ENCODE results near the gene RO60. TPM values are rescaled to one million over a fixed set of nuclear protein-coding genes. Genes with fewer than 3 reads are reported as not detected.

Gene RO60
- 158 and 200 TPM in 2 replicates for total RNA-seq (ENCODE audit: low replicate concordance)

DNA sequence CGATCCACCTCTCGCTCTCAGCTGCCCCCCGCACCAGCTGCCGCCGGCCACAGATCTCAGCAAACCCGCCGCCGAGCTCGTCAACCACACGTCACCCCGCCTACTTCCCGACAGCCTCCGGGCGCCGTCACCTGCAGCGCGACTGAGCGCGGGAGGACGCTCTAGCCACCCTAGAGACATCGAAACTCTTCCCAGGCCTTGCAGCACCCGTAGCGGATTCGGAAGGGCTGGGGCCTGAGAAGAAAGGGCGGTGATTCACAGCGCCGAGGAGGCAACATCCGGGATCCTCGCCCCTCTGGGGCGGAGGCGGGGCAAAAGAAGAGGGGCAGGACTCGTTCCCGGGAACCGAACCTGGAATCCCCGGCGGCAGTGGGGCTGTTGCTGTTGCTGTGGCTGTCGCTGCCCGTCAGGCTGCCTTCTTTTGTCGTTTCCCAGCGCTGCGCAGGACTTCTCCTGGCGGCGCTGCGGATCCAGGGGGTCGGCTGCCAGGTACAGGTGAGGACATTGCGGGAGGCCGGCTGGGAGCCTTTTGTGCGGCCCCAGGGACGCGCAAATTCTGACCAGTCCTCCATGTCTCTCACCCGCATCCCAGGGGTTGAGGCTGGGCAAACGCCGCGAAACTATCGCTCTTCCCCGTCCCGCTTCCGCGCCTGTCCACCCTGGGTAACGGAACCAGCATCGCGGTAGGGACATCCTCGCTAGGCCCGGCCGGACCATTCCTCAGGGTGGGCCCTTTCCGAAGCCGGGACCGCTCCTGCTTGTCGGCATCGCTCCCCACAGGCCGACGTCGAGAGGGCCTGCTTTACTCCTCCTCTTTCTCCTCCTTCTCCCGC, at the start of gene RO60, which contains the start of gene UCHL5:
Gene RO60, plus strand, starts transcription at position 331 of the 833 bp plus-strand sequence. CDS start 9,443 bp downstream, outside the sequence.
Gene UCHL5, minus strand, starts transcription at position 79 of the 833 bp plus-strand sequence. CDS start 100 bp downstream, outside the sequence.
- Mint-ChIP-seq H3K27me3 (ENCODE audit: insufficient read depth, low read depth) (peaks cover 6% of the 10 kb centered on the region), H3K4me3 (peak within 1 kb of the TSS; percentile 99), H3K27ac (peak within 1 kb of the TSS; percentile 99), H3K9me3 (peaks cover 8% of the 10 kb centered on the region), H3K4me1 (peaks cover 23% of the 10 kb centered on the region), H3K36me3 (peaks cover 18% of the 10 kb centered on the region)
- Histone ChIP-seq H3K9me3 (ENCODE audit: low read depth) (no peaks in the 10 kb centered on the region), H3K4me1 (peaks cover 10% of the 10 kb centered on the region), H3F3A (ENCODE audit: low read depth) (peaks cover 13% of the 10 kb centered on the region), H3K27ac (peak within 1 kb of the TSS; percentile 96), H3K36me3 (no peaks in the 10 kb centered on the region), H4K20me1 (ENCODE audit: low read depth) (peaks cover 44% of the 10 kb centered on the region), H3K9ac (peak within 1 kb of the TSS; percentile 86), H3K4me2 (peak within 1 kb of the TSS; percentile 98), H3K4me3 (peak within 1 kb of the TSS; percentile 78), H2AFZ (replicated peaks) (peak within 1 kb of the TSS; percentile 64), H3K27me3 (no peaks in the 10 kb centered on the region), H3K79me2 (ENCODE audit: low read depth) (peaks cover 92% of the 10 kb centered on the region)
- peak; percentile 97 for DNase-seq (ENCODE audit: low spot score)
- TF ChIP-seq EZH2phosphoT487 (IDR thresholded peaks at IDR 0.05) (peak; percentile 26), EZH2 (IDR thresholded peaks at IDR 0.05) (peak; percentile 26)
- TF ChIP-seq, protein P1, sequence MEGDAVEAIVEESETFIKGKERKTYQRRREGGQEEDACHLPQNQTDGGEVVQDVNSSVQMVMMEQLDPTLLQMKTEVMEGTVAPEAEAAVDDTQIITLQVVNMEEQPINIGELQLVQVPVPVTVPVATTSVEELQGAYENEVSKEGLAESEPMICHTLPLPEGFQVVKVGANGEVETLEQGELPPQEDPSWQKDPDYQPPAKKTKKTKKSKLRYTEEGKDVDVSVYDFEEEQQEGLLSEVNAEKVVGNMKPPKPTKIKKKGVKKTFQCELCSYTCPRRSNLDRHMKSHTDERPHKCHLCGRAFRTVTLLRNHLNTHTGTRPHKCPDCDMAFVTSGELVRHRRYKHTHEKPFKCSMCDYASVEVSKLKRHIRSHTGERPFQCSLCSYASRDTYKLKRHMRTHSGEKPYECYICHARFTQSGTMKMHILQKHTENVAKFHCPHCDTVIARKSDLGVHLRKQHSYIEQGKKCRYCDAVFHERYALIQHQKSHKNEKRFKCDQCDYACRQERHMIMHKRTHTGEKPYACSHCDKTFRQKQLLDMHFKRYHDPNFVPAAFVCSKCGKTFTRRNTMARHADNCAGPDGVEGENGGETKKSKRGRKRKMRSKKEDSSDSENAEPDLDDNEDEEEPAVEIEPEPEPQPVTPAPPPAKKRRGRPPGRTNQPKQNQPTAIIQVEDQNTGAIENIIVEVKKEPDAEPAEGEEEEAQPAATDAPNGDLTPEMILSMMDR (IDR thresholded peaks at IDR 0.05): no peak

DNA sequence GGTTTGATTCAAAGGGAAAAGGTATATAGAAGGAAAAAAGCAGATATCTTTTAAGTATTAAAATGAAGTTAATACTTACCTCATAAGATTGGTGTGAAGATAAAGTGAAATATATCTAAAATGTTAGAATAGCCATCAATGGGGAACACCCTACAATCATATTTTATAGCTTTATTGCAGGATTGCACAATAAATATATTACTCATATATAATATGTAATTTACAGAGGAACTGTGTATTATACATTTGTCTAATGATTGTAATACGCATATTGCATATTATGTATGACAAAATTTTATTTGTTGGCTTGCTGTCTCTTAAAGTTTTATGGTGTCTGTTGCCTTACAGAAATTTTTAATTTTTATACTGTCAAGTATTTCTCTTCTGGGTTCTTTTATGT, 48.0 kb upstream of the RO60 start:
- H3K27me3 ChIP-seq: no peaks in the 10 kb centered on the region
- no peak for DNase-seq (ENCODE audit: low spot score)
- H3F3A ChIP-seq (ENCODE audit: low read depth): no peaks in the 10 kb centered on the region
- H3K9ac ChIP-seq: no peak overlapping the region
- no peak overlapping the region for H2AFZ ChIP-seq (replicated peaks)
- H3K9me3 ChIP-seq (ENCODE audit: low read depth): no peaks in the 10 kb centered on the region
- Mint-ChIP-seq H3K36me3 (peaks cover 2% of the 10 kb centered on the region), H3K4me1 (no peaks in the 10 kb centered on the region), H3K4me3 (no peak overlapping the region), H3K9me3 (no peaks in the 10 kb centered on the region), H3K27ac (no peak overlapping the region), H3K27me3 (ENCODE audit: insufficient read depth, low read depth) (peaks cover 2% of the 10 kb centered on the region)
- TF ChIP-seq, protein P1 (IDR thresholded peaks at IDR 0.05): no peak
- TF ChIP-seq EZH2phosphoT487 (IDR thresholded peaks at IDR 0.05) (no peak), EZH2 (IDR thresholded peaks at IDR 0.05) (no peak)
- no peaks in the 10 kb centered on the region for H3K79me2 ChIP-seq (ENCODE audit: low read depth)
- no peak overlapping the region for H3K4me2 ChIP-seq
- no peaks in the 10 kb centered on the region for H4K20me1 ChIP-seq (ENCODE audit: low read depth)
- no peaks in the 10 kb centered on the region for H3K36me3 ChIP-seq
- H3K27ac ChIP-seq: no peak overlapping the region
- no peaks in the 10 kb centered on the region for H3K4me1 ChIP-seq
- H3K4me3 ChIP-seq: no peak overlapping the region

DNA sequence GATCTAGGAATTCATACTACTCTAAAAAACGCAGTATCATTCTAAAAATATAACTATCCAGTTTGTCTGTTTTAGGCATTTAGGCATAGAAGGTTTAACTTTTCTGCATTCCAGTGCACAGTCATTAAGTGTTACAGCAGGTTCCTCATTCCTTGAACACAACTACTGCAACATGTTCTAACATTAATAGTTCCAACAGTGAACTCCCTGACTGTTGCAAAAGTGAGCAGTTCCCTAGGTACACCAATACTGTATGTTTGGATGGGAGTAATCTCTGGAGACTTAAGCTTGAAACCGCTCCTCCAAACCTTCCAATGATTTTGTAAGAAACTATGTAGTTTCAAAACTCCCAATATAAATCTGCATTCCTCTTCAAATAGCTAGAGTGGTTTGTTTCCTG, 46.4 kb upstream of the RO60 start:
- peaks cover 2% of the 10 kb centered on the region for H3K27me3 Mint-ChIP-seq (ENCODE audit: insufficient read depth, low read depth)
- H3K79me2 ChIP-seq (ENCODE audit: low read depth): no peaks in the 10 kb centered on the region

More for the DNA sequence above, 46.4 kb upstream of the RO60 start:
- Histone ChIP-seq H2AFZ (replicated peaks) (no peak overlapping the region), H3K9ac (no peak overlapping the region), H3K4me2 (no peak overlapping the region), H3K9me3 (ENCODE audit: low read depth) (no peaks in the 10 kb centered on the region), H3K4me3 (no peak overlapping the region), H3F3A (ENCODE audit: low read depth) (no peaks in the 10 kb centered on the region), H3K36me3 (no peaks in the 10 kb centered on the region), H4K20me1 (ENCODE audit: low read depth) (no peaks in the 10 kb centered on the region), H3K27ac (no peak overlapping the region), H3K4me1 (no peaks in the 10 kb centered on the region), H3K27me3 (no peaks in the 10 kb centered on the region)
- Mint-ChIP-seq H3K4me1 (no peaks in the 10 kb centered on the region), H3K36me3 (no peaks in the 10 kb centered on the region), H3K4me3 (no peak overlapping the region), H3K9me3 (no peaks in the 10 kb centered on the region), H3K27ac (no peak overlapping the region)
- TF ChIP-seq EZH2phosphoT487 (IDR thresholded peaks at IDR 0.05): no peak
- TF ChIP-seq, protein P1 (IDR thresholded peaks at IDR 0.05): no peak
- TF ChIP-seq EZH2 (IDR thresholded peaks at IDR 0.05): no peak
- DNase-seq (ENCODE audit: low spot score): no peak
